NCI-H2029 treated with DMSO at 0.1 percent for 48 hours (cell line): ENCODE data around the gene RXRA.
A peak's percentile ranks its signal among the peaks of the same experiment; 100 is the strongest.
"Not testable (repeated sequence)": the region's sequence is repeated elsewhere in the genome, so short reads cannot be mapped to it uniquely, and the experiment has no call there.

ENCODE experiments used
- DNase-seq: peaks from one replicate; lab custom pipeline; 2025; lab: John Stamatoyannopoulos, UW

RXRA gene

GRCh38 chr9:134308639-134309220 is 17.5 kb upstream of the RXRA start:
- not testable (repeated sequence) for DNase-seq

GRCh38 chr9:134313470-134313869 is 12.8 kb upstream of the RXRA start:
- DNase-seq: no peak

GRCh38 chr9:134314039-134314949 is 12.0 kb upstream of the RXRA start:
- no peak for DNase-seq

GRCh38 chr9:134314950-134315715 is 11.1 kb upstream of the RXRA start:
- DNase-seq: no peak

- DNase-seq: no peak
Observed at GRCh38 chr9:134315716-134316448, 10.4 kb upstream of the RXRA start.

- no peak for DNase-seq
Observed at GRCh38 chr9:134316449-134317160, 9.7 kb upstream of the RXRA start.

GRCh38 chr9:134317400-134317789 is 8.9 kb upstream of the RXRA start:
- no peak for DNase-seq

GRCh38 chr9:134317790-134318414 is 8.4 kb upstream of the RXRA start:
- DNase-seq: no peak

- DNase-seq: no peak
Observed at GRCh38 chr9:134318481-134318891, 7.8 kb upstream of the RXRA start.

- no peak for DNase-seq
Observed at GRCh38 chr9:134318941-134319305, 7.3 kb upstream of the RXRA start.

GRCh38 chr9:134319306-134320125 is 6.7 kb upstream of the RXRA start:
- no peak for DNase-seq

- DNase-seq: no peak
Observed at GRCh38 chr9:134320126-134320867, 6.0 kb upstream of the RXRA start.

- DNase-seq: no peak
Observed at GRCh38 chr9:134320868-134321471, 5.3 kb upstream of the RXRA start.

- DNase-seq: no peak
Observed at GRCh38 chr9:134321531-134321930, 4.7 kb upstream of the RXRA start.

- DNase-seq: no peak
Observed at GRCh38 chr9:134321946-134322741, 4.1 kb upstream of the RXRA start.

- no peak for DNase-seq
Observed at GRCh38 chr9:134322781-134323241, 3.4 kb upstream of the RXRA start.

- peak; percentile 11 for DNase-seq
Observed at GRCh38 chr9:134323741-134324358, 2.4 kb upstream of the RXRA start.
